Naive thymus-derived CD8-positive, alpha-beta T cell (primary cell): ENCODE data around the gene RAD51B. TPM values are rescaled to one million over a fixed set of nuclear protein-coding genes. Genes with fewer than 3 reads are reported as not detected.

Source experiments
- ATAC-seq, 2 donors: fragments of 150-1000 bp; cut with Tn5 transposase in 1 of 2; sonication (Bioruptor Pico), chemical (Tn5 transposase) in 1 of 2; 1 replicate in 1 of 2; 2 replicates in 1 of 2; pipeline ENCODE4 v1.10.0; 2021; ENCODE audit warnings: mild to moderate bottlenecking in 2 of 2, moderate library complexity in 2 of 2
- POLR2A ChIA-PET: fragments of 350-600 bp; sonication (Branson Sonifier 250); formaldehyde crosslinking; loops from one replicate; lab custom pipeline; 2021; ENCODE audit warnings: antibody characterized with exemption; lab: Charles Lee
- DNase-seq, 10 donors: peaks; one replicate each; pipeline versions ENCODE4 v3.0.0 to v3.0.0-alpha.2; 2020 to 2022
- H3K27ac Mint-ChIP-seq, 10 donors: one replicate each; pipeline ENCODE4 v1.8.0; 2020 to 2022; ENCODE audit warnings: mild to moderate bottlenecking in 10 of 10, mixed read lengths in 10 of 10, moderate library complexity in 4 of 10, inconsistent platforms in 1 of 10
- H3K27me3 Mint-ChIP-seq, 5 donors: one replicate each; pipeline ENCODE4 v1.8.0; 2021 to 2022; ENCODE audit warnings: mixed read lengths in 5 of 5
- H3K36me3 Mint-ChIP-seq, 3 donors: one replicate each; pipeline ENCODE4 v1.8.0; 2020 to 2022; ENCODE audit warnings: mixed read lengths in 3 of 3, mild to moderate bottlenecking in 2 of 3, inconsistent platforms in 1 of 3
- H3K4me1 Mint-ChIP-seq, 4 donors: one replicate each; pipeline ENCODE4 v1.8.0; 2021 to 2022; ENCODE audit warnings: mixed read lengths in 4 of 4
- H3K4me3 Mint-ChIP-seq, 10 donors: one replicate each; pipeline ENCODE4 v1.8.0; 2020 to 2022; ENCODE audit warnings: mild to moderate bottlenecking in 10 of 10, mixed read lengths in 10 of 10, moderate library complexity in 6 of 10, inconsistent platforms in 1 of 10
- H3K9me3 Mint-ChIP-seq, 9 donors: one replicate each; pipeline ENCODE4 v1.8.0; 2020 to 2022; ENCODE audit warnings: mixed read lengths in 9 of 9, mild to moderate bottlenecking in 3 of 9, inconsistent platforms in 1 of 9, moderate library complexity in 1 of 9
- polyA plus RNA-seq, 3 donors: library from polyadenylated mRNA; unstranded; fragments of 300-500 nt; fragmentation: Illumina TruSeq; gene quantifications; one replicate each; pipeline ENCODE4 v1.2.3, GENCODE V29; 2021
- total RNA-seq, 8 experiments: library from RNA in 2 of 8; stranded (reverse) in 2 of 8; gene quantifications; one replicate each; pipeline ENCODE4 v1.2.3 and lab custom pipeline; 2021 to 2026

RAD51B gene
- total and polyA plus RNA-seq, 5 experiments from 2014 or later = 15.1 to 30.0 (median 26.4) TPM

GRCh38 chr14:68542346-68542745, 722.8 kb downstream of the RAD51B start:
- no peak for ATAC-seq
- H3K27me3 Mint-ChIP-seq = no peaks in the 10 kb centered on the region
- H3K27ac Mint-ChIP-seq = no peak overlapping the region
- POLR2A ChIA-PET = no interaction called here
- H3K36me3 Mint-ChIP-seq = peaks cover 0 to 3% (median 0%) of the 10 kb centered on the region in 3 donors
- no peak overlapping the region for H3K4me3 Mint-ChIP-seq
- H3K9me3 Mint-ChIP-seq = no peaks in the 10 kb centered on the region
- no peak for DNase-seq
- H3K4me1 Mint-ChIP-seq = peaks cover 3 to 17% (median 5%) of the 10 kb centered on the region in 4 donors

- peaks cover 0 to 3% (median 0%) of the 10 kb centered on the region in 3 donors for H3K36me3 Mint-ChIP-seq
- POLR2A ChIA-PET = no interaction called here
- H3K9me3 Mint-ChIP-seq = no peaks in the 10 kb centered on the region
- H3K27ac Mint-ChIP-seq = peak overlapping the region in 1 of 10 donors; percentile 43
- H3K4me3 Mint-ChIP-seq = no peak overlapping the region
- no peaks in the 10 kb centered on the region for H3K27me3 Mint-ChIP-seq
- ATAC-seq = no peak
- DNase-seq = no peak
- H3K4me1 Mint-ChIP-seq = peaks cover 3 to 17% (median 5%) of the 10 kb centered on the region in 4 donors
Measured at GRCh38 chr14:68543516-68543915, 723.9 kb downstream of the RAD51B start.

GRCh38 chr14:68544081-68544892, 724.7 kb downstream of the RAD51B start:
- no peaks in the 10 kb centered on the region for H3K27me3 Mint-ChIP-seq
- H3K4me3 Mint-ChIP-seq = no peak overlapping the region
- no peak for ATAC-seq
- no peak for DNase-seq
- POLR2A ChIA-PET = no interaction called here
- H3K9me3 Mint-ChIP-seq = no peaks in the 10 kb centered on the region
- peaks cover 0 to 3% (median 0%) of the 10 kb centered on the region in 3 donors for H3K36me3 Mint-ChIP-seq
- peaks cover 0 to 10% (median 5%) of the 10 kb centered on the region in 4 donors for H3K4me1 Mint-ChIP-seq
- peak overlapping the region in 2 of 10 donors; percentile 9 to 43 for H3K27ac Mint-ChIP-seq

GRCh38 chr14:68546839-68547238, 727.3 kb downstream of the RAD51B start:
- POLR2A ChIA-PET = interaction anchor here (0.5 kb wide), 1 partner anchor 12 kb away, joined by 3 read pairs; no protein-coding TSS in a partner anchor
- ATAC-seq = no peak
- Mint-ChIP-seq H3K4me1 (peaks cover 3 to 18% (median 9%) of the 10 kb centered on the region in 4 donors), H3K27ac (peak overlapping the region in 2 of 10 donors; percentile 24 to 46), H3K4me3 (no peak overlapping the region), H3K9me3 (no peaks in the 10 kb centered on the region), H3K36me3 (peaks cover 0 to 3% (median 0%) of the 10 kb centered on the region in 3 donors), H3K27me3 (no peaks in the 10 kb centered on the region)
- no peak for DNase-seq

GRCh38 chr14:68547305-68548193, 728.0 kb downstream of the RAD51B start:
- DNase-seq (no peak), ATAC-seq (no peak)
- H3K27ac Mint-ChIP-seq = peak overlapping the region in 4 of 10 donors; percentile 19 to 56 (median 50)
- POLR2A ChIA-PET = interaction anchor here (0.5 kb wide), 1 partner anchor 13 kb away, joined by 3 read pairs; no protein-coding TSS in a partner anchor
- H3K27me3 Mint-ChIP-seq = no peaks in the 10 kb centered on the region
- peaks cover 3 to 22% (median 12%) of the 10 kb centered on the region in 4 donors for H3K4me1 Mint-ChIP-seq
- no peaks in the 10 kb centered on the region for H3K9me3 Mint-ChIP-seq
- peaks cover 0 to 3% (median 0%) of the 10 kb centered on the region in 3 donors for H3K36me3 Mint-ChIP-seq
- no peak overlapping the region for H3K4me3 Mint-ChIP-seq

- H3K27ac Mint-ChIP-seq = peak overlapping the region in 3 of 10 donors; percentile 56 to 62 (median 57)
Measured at GRCh38 chr14:68548194-68549076, 728.9 kb downstream of the RAD51B start.

GRCh38 chr14:68550338-68550715, 730.7 kb downstream of the RAD51B start:
- POLR2A ChIA-PET = interaction anchor here (1.7 kb wide), 1 partner anchor 237 kb away, joined by 3 read pairs; no protein-coding TSS in a partner anchor
- Mint-ChIP-seq H3K4me1 (peaks cover 6 to 39% (median 25%) of the 10 kb centered on the region in 4 donors), H3K9me3 (no peaks in the 10 kb centered on the region), H3K36me3 (no peaks in the 10 kb centered on the region), H3K27me3 (no peaks in the 10 kb centered on the region), H3K27ac (peak overlapping the region in 2 of 10 donors; percentile 3 to 33), H3K4me3 (no peak overlapping the region)
- DNase-seq (no peak), ATAC-seq (no peak)

More at GRCh38 chr14:68548194-68549076, 728.9 kb downstream of the RAD51B start:
- ATAC-seq (no peak), DNase-seq (no peak)
- POLR2A ChIA-PET = no interaction called here
- no peaks in the 10 kb centered on the region for H3K9me3 Mint-ChIP-seq
- H3K4me1 Mint-ChIP-seq = peaks cover 6 to 31% (median 20%) of the 10 kb centered on the region in 4 donors
- H3K36me3 Mint-ChIP-seq = no peaks in the 10 kb centered on the region
- H3K27me3 Mint-ChIP-seq = no peaks in the 10 kb centered on the region
- no peak overlapping the region for H3K4me3 Mint-ChIP-seq

GRCh38 chr14:68551045-68551683, 731.6 kb downstream of the RAD51B start:
- Mint-ChIP-seq H3K4me3 (no peak overlapping the region), H3K27ac (peak overlapping the region in 4 of 10 donors; percentile 3 to 82 (median 10)), H3K9me3 (no peaks in the 10 kb centered on the region), H3K4me1 (peaks cover 6 to 39% (median 24%) of the 10 kb centered on the region in 4 donors), H3K36me3 (no peaks in the 10 kb centered on the region), H3K27me3 (no peaks in the 10 kb centered on the region)
- ATAC-seq (no peak), DNase-seq (no peak)
- POLR2A ChIA-PET = no interaction called here

- POLR2A ChIA-PET = interaction anchor here (1.3 kb wide), 1 partner anchor 11 kb away, joined by 4 read pairs; no protein-coding TSS in a partner anchor
- ATAC-seq = no peak
- H3K4me3 Mint-ChIP-seq = no peak overlapping the region
- no peak for DNase-seq
- peaks cover 0 to under 1% (median 0%) of the 10 kb centered on the region in 9 donors for H3K9me3 Mint-ChIP-seq
- H3K4me1 Mint-ChIP-seq = peaks cover 6 to 41% (median 27%) of the 10 kb centered on the region in 4 donors
- H3K36me3 Mint-ChIP-seq = peaks cover 0 to 3% (median 0%) of the 10 kb centered on the region in 3 donors
- no peaks in the 10 kb centered on the region for H3K27me3 Mint-ChIP-seq
- no peak overlapping the region for H3K27ac Mint-ChIP-seq
Measured at GRCh38 chr14:68552075-68552474, 732.5 kb downstream of the RAD51B start.

GRCh38 chr14:68552602-68553001, 733.0 kb downstream of the RAD51B start:
- DNase-seq = no peak
- no peak for ATAC-seq
- Mint-ChIP-seq H3K4me1 (peaks cover 7 to 46% (median 32%) of the 10 kb centered on the region in 4 donors), H3K27me3 (no peaks in the 10 kb centered on the region), H3K9me3 (peaks cover 0 to 3% (median 0%) of the 10 kb centered on the region in 9 donors), H3K4me3 (no peak overlapping the region), H3K27ac (peak overlapping the region in 1 of 10 donors; percentile 44), H3K36me3 (peaks cover 0 to 5% (median 0%) of the 10 kb centered on the region in 3 donors)
- POLR2A ChIA-PET = interaction anchor here (1.3 kb wide), 1 partner anchor 11 kb away, joined by 4 read pairs; no protein-coding TSS in a partner anchor

GRCh38 chr14:68553311-68553710, 733.7 kb downstream of the RAD51B start:
- Mint-ChIP-seq H3K4me1 (peaks cover 9 to 48% (median 35%) of the 10 kb centered on the region in 4 donors), H3K27ac (peak overlapping the region in 3 of 10 donors; percentile 13 to 53 (median 44))
- POLR2A ChIA-PET = interaction anchor here (0.9 to 1.3 kb wide), 2 partner anchors 10 to 47 kb away, joined by 4 read pairs; no protein-coding TSS in a partner anchor

More at GRCh38 chr14:68553311-68553710, 733.7 kb downstream of the RAD51B start:
- no peak for ATAC-seq
- Mint-ChIP-seq H3K4me3 (no peak overlapping the region), H3K36me3 (peaks cover 0 to 5% (median 0%) of the 10 kb centered on the region in 3 donors), H3K27me3 (no peaks in the 10 kb centered on the region), H3K9me3 (peaks cover 0 to 3% (median 0%) of the 10 kb centered on the region in 9 donors)
- DNase-seq = no peak
